Measurements from ENCODE around the gene MACROD2. TPM values are rescaled to one million over a fixed set of nuclear protein-coding genes. Genes with fewer than 3 reads are reported as not detected.

Gene MACROD2
- total RNA-seq, 1 donor from 2014 or later = 3.1 TPM

GRCh38 chr20:14431568-14431967 is 436.3 kb downstream of the MACROD2 start:
- Histone ChIP-seq H3K27ac (ENCODE audit: low read depth, low read length) (no peak overlapping the region), H3K4me1 (ENCODE audit: control insufficient read depth in 3 of 3, insufficient read depth in 3 of 3, low read length in 3 of 3) (no peaks in the 10 kb centered on the region), H3K36me3 (ENCODE audit: control insufficient read depth in 3 of 3, insufficient read depth in 3 of 3, low read length in 3 of 3) (no peaks in the 10 kb centered on the region), H3K27me3 (ENCODE audit: control insufficient read depth in 3 of 3, insufficient read depth in 3 of 3, low read length in 3 of 3) (no peaks in the 10 kb centered on the region), H3K9me3 (ENCODE audit: control insufficient read depth in 3 of 3, low read length in 3 of 3) (no peaks in the 10 kb centered on the region), H3K9ac (ENCODE audit: low read depth in 1 of 3, low read length in 3 of 3) (no peak overlapping the region), H3K4me3 (ENCODE audit: low read length in 3 of 3) (no peak overlapping the region)

GRCh38 chr20:14432085-14432484 is 436.8 kb downstream of the MACROD2 start:
- H3K9me3 ChIP-seq (ENCODE audit: control insufficient read depth in 3 of 3, low read length in 3 of 3) = no peaks in the 10 kb centered on the region
- H3K36me3 ChIP-seq (ENCODE audit: control insufficient read depth in 3 of 3, insufficient read depth in 3 of 3, low read length in 3 of 3) = no peaks in the 10 kb centered on the region
- no peaks in the 10 kb centered on the region for H3K4me1 ChIP-seq (ENCODE audit: control insufficient read depth in 3 of 3, insufficient read depth in 3 of 3, low read length in 3 of 3)
- no peak overlapping the region for H3K27ac ChIP-seq (ENCODE audit: low read depth, low read length)
- H3K4me3 ChIP-seq (ENCODE audit: low read length in 3 of 3) = no peak overlapping the region
- no peak overlapping the region for H3K9ac ChIP-seq (ENCODE audit: low read depth in 1 of 3, low read length in 3 of 3)
- no peaks in the 10 kb centered on the region for H3K27me3 ChIP-seq (ENCODE audit: control insufficient read depth in 3 of 3, insufficient read depth in 3 of 3, low read length in 3 of 3)

GRCh38 chr20:14432597-14432996 is 437.3 kb downstream of the MACROD2 start:
- Histone ChIP-seq H3K9me3 (ENCODE audit: control insufficient read depth in 3 of 3, low read length in 3 of 3) (no peaks in the 10 kb centered on the region), H3K27ac (ENCODE audit: low read depth, low read length) (no peak overlapping the region), H3K27me3 (ENCODE audit: control insufficient read depth in 3 of 3, insufficient read depth in 3 of 3, low read length in 3 of 3) (no peaks in the 10 kb centered on the region), H3K36me3 (ENCODE audit: control insufficient read depth in 3 of 3, insufficient read depth in 3 of 3, low read length in 3 of 3) (no peaks in the 10 kb centered on the region), H3K4me3 (ENCODE audit: low read length in 3 of 3) (no peak overlapping the region), H3K4me1 (ENCODE audit: control insufficient read depth in 3 of 3, insufficient read depth in 3 of 3, low read length in 3 of 3) (no peaks in the 10 kb centered on the region), H3K9ac (ENCODE audit: low read depth in 1 of 3, low read length in 3 of 3) (no peak overlapping the region)

- H3K9me3 ChIP-seq (ENCODE audit: control insufficient read depth in 3 of 3, low read length in 3 of 3) = peaks cover 0 to 2% (median 0%) of the 10 kb centered on the region in 3 donors
- H3K27ac ChIP-seq (ENCODE audit: low read depth, low read length) = no peak overlapping the region
- H3K9ac ChIP-seq (ENCODE audit: low read depth in 1 of 3, low read length in 3 of 3) = no peak overlapping the region
- no peaks in the 10 kb centered on the region for H3K4me1 ChIP-seq (ENCODE audit: control insufficient read depth in 3 of 3, insufficient read depth in 3 of 3, low read length in 3 of 3)
- H3K36me3 ChIP-seq (ENCODE audit: control insufficient read depth in 3 of 3, insufficient read depth in 3 of 3, low read length in 3 of 3) = no peaks in the 10 kb centered on the region
- H3K4me3 ChIP-seq (ENCODE audit: low read length in 3 of 3) = no peak overlapping the region
- H3K27me3 ChIP-seq (ENCODE audit: control insufficient read depth in 3 of 3, insufficient read depth in 3 of 3, low read length in 3 of 3) = no peaks in the 10 kb centered on the region
Measured at GRCh38 chr20:14434384-14435136, 439.2 kb downstream of the MACROD2 start.

- H3K27ac ChIP-seq (ENCODE audit: low read depth, low read length) = no peak overlapping the region
- no peak overlapping the region for H3K9ac ChIP-seq (ENCODE audit: low read depth in 1 of 3, low read length in 3 of 3)
- H3K9me3 ChIP-seq (ENCODE audit: control insufficient read depth in 3 of 3, low read length in 3 of 3) = peaks cover 0 to 2% (median 0%) of the 10 kb centered on the region in 3 donors
- no peak overlapping the region for H3K4me3 ChIP-seq (ENCODE audit: low read length in 3 of 3)
- no peaks in the 10 kb centered on the region for H3K36me3 ChIP-seq (ENCODE audit: control insufficient read depth in 3 of 3, insufficient read depth in 3 of 3, low read length in 3 of 3)
- no peaks in the 10 kb centered on the region for H3K4me1 ChIP-seq (ENCODE audit: control insufficient read depth in 3 of 3, insufficient read depth in 3 of 3, low read length in 3 of 3)
- H3K27me3 ChIP-seq (ENCODE audit: control insufficient read depth in 3 of 3, insufficient read depth in 3 of 3, low read length in 3 of 3) = no peaks in the 10 kb centered on the region
Measured at GRCh38 chr20:14441201-14441600, 445.9 kb downstream of the MACROD2 start.

GRCh38 chr20:14444106-14444505 is 448.8 kb downstream of the MACROD2 start:
- H3K4me1 ChIP-seq (ENCODE audit: control insufficient read depth in 3 of 3, insufficient read depth in 3 of 3, low read length in 3 of 3) = no peaks in the 10 kb centered on the region

GRCh38 chr20:14445310-14445709 is 450.0 kb downstream of the MACROD2 start:
- H3K27me3 ChIP-seq (ENCODE audit: control insufficient read depth in 3 of 3, insufficient read depth in 3 of 3, low read length in 3 of 3) = no peaks in the 10 kb centered on the region
- H3K4me1 ChIP-seq (ENCODE audit: control insufficient read depth in 3 of 3, insufficient read depth in 3 of 3, low read length in 3 of 3) = no peaks in the 10 kb centered on the region
- H3K4me3 ChIP-seq (ENCODE audit: low read length in 3 of 3) = no peak overlapping the region
- no peak overlapping the region for H3K9ac ChIP-seq (ENCODE audit: low read depth in 1 of 3, low read length in 3 of 3)
- no peak overlapping the region for H3K27ac ChIP-seq (ENCODE audit: low read depth, low read length)
- H3K9me3 ChIP-seq (ENCODE audit: control insufficient read depth in 3 of 3, low read length in 3 of 3) = no peaks in the 10 kb centered on the region
- no peaks in the 10 kb centered on the region for H3K36me3 ChIP-seq (ENCODE audit: control insufficient read depth in 3 of 3, insufficient read depth in 3 of 3, low read length in 3 of 3)

More at GRCh38 chr20:14444106-14444505, 448.8 kb downstream of the MACROD2 start:
- H3K36me3 ChIP-seq (ENCODE audit: control insufficient read depth in 3 of 3, insufficient read depth in 3 of 3, low read length in 3 of 3) = no peaks in the 10 kb centered on the region
- H3K27me3 ChIP-seq (ENCODE audit: control insufficient read depth in 3 of 3, insufficient read depth in 3 of 3, low read length in 3 of 3) = no peaks in the 10 kb centered on the region
- no peaks in the 10 kb centered on the region for H3K9me3 ChIP-seq (ENCODE audit: control insufficient read depth in 3 of 3, low read length in 3 of 3)
- no peak overlapping the region for H3K4me3 ChIP-seq (ENCODE audit: low read length in 3 of 3)
- no peak overlapping the region for H3K9ac ChIP-seq (ENCODE audit: low read depth in 1 of 3, low read length in 3 of 3)
- H3K27ac ChIP-seq (ENCODE audit: low read depth, low read length) = no peak overlapping the region

- Histone ChIP-seq H3K9me3 (ENCODE audit: control insufficient read depth in 3 of 3, low read length in 3 of 3) (no peaks in the 10 kb centered on the region), H3K27ac (ENCODE audit: low read depth, low read length) (no peak overlapping the region)
Measured at GRCh38 chr20:14445902-14446301, 450.6 kb downstream of the MACROD2 start.

GRCh38 chr20:14446446-14446845 is 451.1 kb downstream of the MACROD2 start:
- Histone ChIP-seq H3K4me3 (ENCODE audit: low read length in 3 of 3) (no peak overlapping the region), H3K27me3 (ENCODE audit: control insufficient read depth in 3 of 3, insufficient read depth in 3 of 3, low read length in 3 of 3) (no peaks in the 10 kb centered on the region), H3K9me3 (ENCODE audit: control insufficient read depth in 3 of 3, low read length in 3 of 3) (no peaks in the 10 kb centered on the region), H3K27ac (ENCODE audit: low read depth, low read length) (no peak overlapping the region), H3K9ac (ENCODE audit: low read depth in 1 of 3, low read length in 3 of 3) (no peak overlapping the region), H3K36me3 (ENCODE audit: control insufficient read depth in 3 of 3, insufficient read depth in 3 of 3, low read length in 3 of 3) (no peaks in the 10 kb centered on the region), H3K4me1 (ENCODE audit: control insufficient read depth in 3 of 3, insufficient read depth in 3 of 3, low read length in 3 of 3) (no peaks in the 10 kb centered on the region)

More at GRCh38 chr20:14445902-14446301, 450.6 kb downstream of the MACROD2 start:
- Histone ChIP-seq H3K4me1 (ENCODE audit: control insufficient read depth in 3 of 3, insufficient read depth in 3 of 3, low read length in 3 of 3) (no peaks in the 10 kb centered on the region), H3K27me3 (ENCODE audit: control insufficient read depth in 3 of 3, insufficient read depth in 3 of 3, low read length in 3 of 3) (no peaks in the 10 kb centered on the region), H3K36me3 (ENCODE audit: control insufficient read depth in 3 of 3, insufficient read depth in 3 of 3, low read length in 3 of 3) (no peaks in the 10 kb centered on the region), H3K9ac (ENCODE audit: low read depth in 1 of 3, low read length in 3 of 3) (no peak overlapping the region), H3K4me3 (ENCODE audit: low read length in 3 of 3) (no peak overlapping the region)

GRCh38 chr20:14449323-14449722 is 454.0 kb downstream of the MACROD2 start:
- Histone ChIP-seq H3K4me1 (ENCODE audit: control insufficient read depth in 3 of 3, insufficient read depth in 3 of 3, low read length in 3 of 3) (no peaks in the 10 kb centered on the region), H3K9ac (ENCODE audit: low read depth in 1 of 3, low read length in 3 of 3) (no peak overlapping the region), H3K27me3 (ENCODE audit: control insufficient read depth in 3 of 3, insufficient read depth in 3 of 3, low read length in 3 of 3) (no peaks in the 10 kb centered on the region), H3K36me3 (ENCODE audit: control insufficient read depth in 3 of 3, insufficient read depth in 3 of 3, low read length in 3 of 3) (no peaks in the 10 kb centered on the region), H3K27ac (ENCODE audit: low read depth, low read length) (no peak overlapping the region), H3K4me3 (ENCODE audit: low read length in 3 of 3) (no peak overlapping the region), H3K9me3 (ENCODE audit: control insufficient read depth in 3 of 3, low read length in 3 of 3) (no peaks in the 10 kb centered on the region)

Data from skeletal muscle tissue (tissue), 4 donors.